ENCODE measurements around the gene TJP3.
A peak's percentile ranks its signal among the peaks of the same experiment; 100 is the strongest.
"Not testable (repeated sequence)": the region's sequence is repeated elsewhere in the genome, so short reads cannot be mapped to it uniquely, and the experiment has no call there.

Gene TJP3

GRCh38 chr19:3743486-3743885, 35.3 kb downstream of the TJP3 start:
- no peak for FAIRE-seq

- FAIRE-seq = no peak
Observed at GRCh38 chr19:3745363-3746045, 37.3 kb downstream of the TJP3 start.

- no peak for FAIRE-seq
Observed at GRCh38 chr19:3746371-3747056, 38.3 kb downstream of the TJP3 start.

- FAIRE-seq = no peak
Observed at GRCh38 chr19:3748965-3749364, 40.8 kb downstream of the TJP3 start.

GRCh38 chr19:3750211-3750610, 42.0 kb downstream of the TJP3 start:
- no peak for FAIRE-seq

GRCh38 chr19:3751236-3751635, 43.1 kb downstream of the TJP3 start:
- FAIRE-seq = no peak

- no peak for FAIRE-seq
Observed at GRCh38 chr19:3752492-3752891, 44.3 kb downstream of the TJP3 start.

- FAIRE-seq = no peak
Observed at GRCh38 chr19:3753631-3754410, 45.6 kb downstream of the TJP3 start.

- FAIRE-seq = not testable (repeated sequence)
Observed at GRCh38 chr19:3757705-3758104, 49.5 kb downstream of the TJP3 start.

GRCh38 chr19:3758297-3758696, 50.1 kb downstream of the TJP3 start:
- FAIRE-seq = not testable (repeated sequence)

GRCh38 chr19:3759482-3760254, 51.5 kb downstream of the TJP3 start:
- no peak for FAIRE-seq

- FAIRE-seq = no peak
Observed at GRCh38 chr19:3760871-3761361, 52.7 kb downstream of the TJP3 start.

GRCh38 chr19:3761382-3762129, 53.4 kb downstream of the TJP3 start, which contains the start of gene APBA3:
TSS of gene APBA3 (minus strand) at chr19:3761692. CDS start at chr19:3760264, 1,428 bp downstream.
- no peak for FAIRE-seq

- no peak for FAIRE-seq
Observed at GRCh38 chr19:3762130-3762473, 53.9 kb downstream of the TJP3 start.

GRCh38 chr19:3762501-3763459, 54.6 kb downstream of the TJP3 start, which contains the start of gene MRPL54:
TSS of gene MRPL54 (plus strand) at chr19:3762682. CDS start at chr19:3762701, 19 bp downstream.
- peak; percentile 73 for FAIRE-seq

- FAIRE-seq = no peak
Observed at GRCh38 chr19:3765121-3765520, 56.9 kb downstream of the TJP3 start.

- not testable (repeated sequence) for FAIRE-seq
Observed at GRCh38 chr19:3765757-3766156, 57.6 kb downstream of the TJP3 start.

GRCh38 chr19:3766520-3766919, 58.3 kb downstream of the TJP3 start:
- no peak for FAIRE-seq

- FAIRE-seq = no peak
Observed at GRCh38 chr19:3767050-3767449, 58.9 kb downstream of the TJP3 start.

GRCh38 chr19:3768015-3768747, 60.0 kb downstream of the TJP3 start:
- FAIRE-seq = no peak
